Upper lobe of left lung (tissue), 6 donors: ENCODE results near the gene NRP1. TPM values are rescaled to one million over a fixed set of nuclear protein-coding genes. Genes with fewer than 3 reads are reported as not detected.

ENCODE experiments used
- ATAC-seq, 2 donors: fragments of 200-7000 bp; cut with Tn5 transposase; one replicate each; pipeline ENCODE4 v1.9.1; 2022; ENCODE audit warnings: mild to moderate bottlenecking in 2 of 2, moderate library complexity in 2 of 2; ENCODE audit not compliant: low FRiP score in 2 of 2
- DNase-seq, 2 donors: peaks; one replicate each; pipeline ENCODE4 v3.0.0-alpha.2; 2019 to 2020
- H3K27ac ChIP-seq, 4 donors: fragments of 200-600 bp; sonication (generic); one replicate each; pipeline ENCODE4 v1.5.1; 2016 to 2019
- H3K27me3 ChIP-seq, 4 donors: fragments of 200-600 bp; sonication (generic); one replicate each; pipeline ENCODE4 v1.5.1; 2017 to 2019
- H3K36me3 ChIP-seq, 4 donors: fragments of 200-600 bp; sonication (generic); one replicate each; pipeline ENCODE4 v1.5.1; 2016 to 2019
- H3K4me1 ChIP-seq, 4 donors: fragments of 200-600 bp; sonication (generic); one replicate each; pipeline ENCODE4 v1.5.1; 2018 to 2019
- H3K4me3 ChIP-seq, 4 donors: fragments of 200-600 bp; sonication (generic); one replicate each; pipeline ENCODE4 v1.5.1; 2017 to 2019; ENCODE audit warnings: mild to moderate bottlenecking in 2 of 4, moderate library complexity in 1 of 4
- H3K9me3 ChIP-seq, 4 donors: fragments of 200-600 bp; sonication (generic); one replicate each; pipeline ENCODE4 v1.5.1; 2018 to 2019
- CTCF ChIP-seq, 6 experiments: fragments of 450-650 bp in 4 of 6; fragments of 200-600 bp in 2 of 6; sonication (generic) in 2 of 6; IDR thresholded peaks; one replicate each; pipeline ENCODE4 v1.5.1; 2016 to 2019; ENCODE audit warnings: antibody characterized with exemption in 6 of 6
- EP300 ChIP-seq, 4 donors: sonication (generic); formaldehyde crosslinking; IDR thresholded peaks; one replicate each; pipeline ENCODE4 v1.5.1; 2017; ENCODE audit warnings: antibody characterized with exemption in 4 of 4, control low read depth in 2 of 4
- POLR2A ChIP-seq, 4 donors: fragments of 450-650 bp; IDR thresholded peaks; one replicate each; pipeline ENCODE4 v1.5.1; 2016 to 2017; ENCODE audit warnings: antibody characterized with exemption in 4 of 4, mild to moderate bottlenecking in 2 of 4
- POLR2AphosphoS5 ChIP-seq, 2 donors: sonication (generic); formaldehyde crosslinking; IDR thresholded peaks; one replicate each; pipeline ENCODE4 v1.5.1; 2017; ENCODE audit warnings: antibody characterized with exemption in 2 of 2
- WGBS, 2 donors: methylation state at CpG; one replicate each; pipeline ENCODE4 v1.1.5; 2017 to 2018; 5-methylcytosine and 5-hydroxymethylcytosine counted together
- total RNA-seq, 6 donors: library from RNA; depleted of rRNA in 4 of 6; stranded (reverse); fragments of >200 nt in 4 of 6; gene quantifications; one replicate each; pipeline versions ENCODE4 v1.1.0 to v1.2.1, GENCODE V29; 2016 to 2021
- donor health status: DM: no; HTN: no; CAD: no; lungs with moderate emphysema.
- donor health status: DM: no; HTN: yes; CAD: no; lungs with severe emphysema.

The NRP1 gene
- total RNA-seq, 6 donors from 2014 or later, result 48.5 to 136 (median 64.1) TPM

GRCh38 chr10:33176688-33177087, 157.8 kb downstream of the NRP1 start:
- ATAC-seq (no peak), DNase-seq (no peak)
- no peaks in the 10 kb centered on the region for H3K9me3 ChIP-seq
- no peak overlapping the region for H3K4me3 ChIP-seq
- no peaks in the 10 kb centered on the region for H3K27me3 ChIP-seq
- H3K4me1 ChIP-seq, result no peaks in the 10 kb centered on the region
- 75 to 83% methylated on average over 2 of the region's 2 CpGs for WGBS, 2 donors
- no peak overlapping the region for H3K27ac ChIP-seq
- H3K36me3 ChIP-seq, result peaks cover 0 to 27% (median under 1%) of the 10 kb centered on the region in 4 donors
- TF ChIP-seq EP300 (IDR thresholded peaks at IDR 0.05), result no peak
- TF ChIP-seq CTCF (IDR thresholded peaks at IDR 0.05), result no peak
- no peak for TF ChIP-seq POLR2A (IDR thresholded peaks at IDR 0.05)
- no peak for TF ChIP-seq POLR2AphosphoS5 (IDR thresholded peaks at IDR 0.05)

- H3K27ac ChIP-seq, result no peak overlapping the region
- no peak for TF ChIP-seq CTCF (IDR thresholded peaks at IDR 0.05)
- DNase-seq (no peak), ATAC-seq (peak in 1 of 2 donors; percentile 47)
- H3K4me3 ChIP-seq, result no peak overlapping the region
- WGBS, 2 donors, result 72 to 84% methylated on average over 5 of the region's 5 CpGs
- H3K36me3 ChIP-seq, result peaks cover 0 to 12% (median 0%) of the 10 kb centered on the region in 4 donors
- H3K4me1 ChIP-seq, result no peaks in the 10 kb centered on the region
- no peaks in the 10 kb centered on the region for H3K27me3 ChIP-seq
- H3K9me3 ChIP-seq, result no peaks in the 10 kb centered on the region
These were observed 159.6 kb downstream of the NRP1 start for GRCh38 chr10:33174674-33175434.

- Histone ChIP-seq H3K27me3 (no peaks in the 10 kb centered on the region), H3K4me3 (no peak overlapping the region), H3K4me1 (peaks cover 0 to 9% (median 3%) of the 10 kb centered on the region in 4 donors), H3K27ac (no peak overlapping the region), H3K36me3 (no peaks in the 10 kb centered on the region), H3K9me3 (no peaks in the 10 kb centered on the region)
- no peak for DNase-seq
- 56% methylated on average over 3 of the region's 3 CpGs for WGBS, 2 donors
- TF ChIP-seq POLR2A (IDR thresholded peaks at IDR 0.05), result no peak
- no peak for TF ChIP-seq EP300 (IDR thresholded peaks at IDR 0.05)
- TF ChIP-seq CTCF (IDR thresholded peaks at IDR 0.05), result no peak
- no peak for TF ChIP-seq POLR2AphosphoS5 (IDR thresholded peaks at IDR 0.05)
- ATAC-seq, result no peak
These were observed 168.6 kb downstream of the NRP1 start for GRCh38 chr10:33165911-33166310.

- Histone ChIP-seq H3K9me3 (no peaks in the 10 kb centered on the region), H3K36me3 (no peaks in the 10 kb centered on the region), H3K27ac (no peak overlapping the region), H3K27me3 (no peaks in the 10 kb centered on the region), H3K4me3 (no peak overlapping the region), H3K4me1 (peaks cover 0 to 9% (median 3%) of the 10 kb centered on the region in 4 donors)
- DNase-seq (peak in 1 of 2 donors; percentile 44), ATAC-seq (peak in 1 of 2 donors; percentile 61)
- TF ChIP-seq POLR2A (IDR thresholded peaks at IDR 0.05) (no peak), POLR2AphosphoS5 (IDR thresholded peaks at IDR 0.05) (no peak), CTCF (IDR thresholded peaks at IDR 0.05) (no peak), EP300 (IDR thresholded peaks at IDR 0.05) (no peak)
- WGBS, 2 donors, result 43% methylated on average over 9 of the region's 9 CpGs
These were observed 170.3 kb downstream of the NRP1 start for GRCh38 chr10:33164060-33164709.
